IgD-negative memory B cell (primary cell): ENCODE data around the gene GIMAP8. TPM values are rescaled to one million over a fixed set of nuclear protein-coding genes. Genes with fewer than 3 reads are reported as not detected.

Experiments
- H3K27ac Mint-ChIP-seq, 3 donors: one replicate each; pipeline ENCODE4 v1.8.0; 2020 to 2022; ENCODE audit warnings: mild to moderate bottlenecking in 3 of 3, mixed read lengths in 3 of 3, moderate library complexity in 1 of 3
- H3K27me3 Mint-ChIP-seq: one replicate; pipeline ENCODE4 v1.8.0; 2021; ENCODE audit warnings: mixed read lengths
- H3K36me3 Mint-ChIP-seq: one replicate; pipeline ENCODE4 v1.8.0; 2020; ENCODE audit warnings: mild to moderate bottlenecking, mixed read lengths
- H3K4me1 Mint-ChIP-seq, 3 donors: one replicate each; pipeline ENCODE4 v1.8.0; 2020 to 2022; ENCODE audit warnings: mixed read lengths in 3 of 3, mild to moderate bottlenecking in 1 of 3
- H3K4me3 Mint-ChIP-seq, 4 donors: one replicate each; pipeline ENCODE4 v1.8.0; 2020 to 2022; ENCODE audit warnings: mild to moderate bottlenecking in 4 of 4, mixed read lengths in 4 of 4, moderate library complexity in 3 of 4
- H3K9me3 Mint-ChIP-seq, 3 donors: one replicate each; pipeline ENCODE4 v1.8.0; 2020 to 2021; ENCODE audit warnings: mixed read lengths in 3 of 3, mild to moderate bottlenecking in 1 of 3
- polyA plus RNA-seq: library from polyadenylated mRNA; unstranded; fragments of 300-500 nt; fragmentation: Illumina TruSeq; gene quantifications from one replicate; pipeline ENCODE4 v1.2.3, GENCODE V29; 2021

The GIMAP8 gene
- polyA plus RNA-seq, 1 donor from 2014 or later: 1.4 TPM

DNA sequence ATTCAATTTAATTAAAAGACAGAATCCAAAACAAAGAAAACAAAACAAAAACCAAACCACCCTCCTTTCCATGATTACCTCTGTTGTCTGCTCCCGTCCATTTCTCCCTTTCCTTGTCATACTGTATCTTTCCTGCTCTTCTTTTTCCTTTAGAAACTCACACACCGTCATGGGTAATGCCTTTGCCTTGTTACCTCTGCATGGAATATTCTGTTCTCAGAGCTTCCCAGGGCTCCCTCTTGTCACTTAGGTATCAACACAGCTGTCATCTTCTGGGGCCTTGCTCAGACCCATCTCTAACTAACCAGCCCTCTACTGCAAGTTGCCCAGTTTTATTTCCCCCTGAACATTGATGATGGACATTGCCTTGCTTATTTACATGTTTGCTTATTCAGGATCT, 30.2 kb upstream of the GIMAP8 start:
- H3K9me3 Mint-ChIP-seq: no peaks in the 10 kb centered on the region
- H3K4me1 Mint-ChIP-seq: peaks cover 5 to 7% (median 6%) of the 10 kb centered on the region in 3 donors
- H3K27ac Mint-ChIP-seq: no peak overlapping the region
- H3K36me3 Mint-ChIP-seq: peaks cover 4% of the 10 kb centered on the region
- H3K4me3 Mint-ChIP-seq: no peak overlapping the region
- peaks cover 4% of the 10 kb centered on the region for H3K27me3 Mint-ChIP-seq

DNA sequence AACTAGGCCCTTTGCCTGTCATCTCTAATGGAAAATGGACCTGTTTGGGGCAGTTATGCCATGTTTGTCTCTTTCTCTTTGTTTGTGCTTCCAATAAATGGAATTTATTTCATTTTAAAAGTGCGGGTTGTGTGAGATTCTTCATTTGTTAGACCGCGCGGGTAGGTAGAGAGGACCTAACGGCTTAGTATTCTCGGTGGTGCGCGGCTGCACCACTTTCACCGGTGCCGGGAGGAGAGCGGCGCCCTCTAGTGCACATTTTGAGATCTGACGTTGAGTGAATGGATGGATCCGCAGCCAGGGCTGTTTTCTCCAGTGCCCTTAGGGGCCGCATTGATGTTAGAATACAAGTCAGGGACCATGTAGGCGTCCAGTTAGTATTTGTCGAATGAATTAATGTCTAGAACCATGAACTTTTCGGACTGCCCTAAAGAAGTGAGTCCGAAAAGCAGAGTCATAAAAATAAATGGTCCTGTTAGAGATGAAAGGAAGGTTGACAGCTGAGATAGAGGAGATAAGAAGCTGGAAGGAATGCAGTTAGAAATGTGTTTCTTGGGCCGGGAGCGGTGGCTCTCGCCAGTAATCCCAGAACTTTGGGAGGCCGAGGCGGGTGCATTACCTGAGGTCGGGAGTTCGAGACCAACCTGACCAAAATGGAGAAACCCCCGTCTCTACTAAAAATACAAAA, 29.3 kb upstream of the GIMAP8 start:
- H3K36me3 Mint-ChIP-seq: peaks cover 4% of the 10 kb centered on the region
- H3K27ac Mint-ChIP-seq: peak overlapping the region in 2 of 3 donors; percentile 36 to 91
- H3K4me1 Mint-ChIP-seq: peaks cover 5 to 6% (median 5%) of the 10 kb centered on the region in 3 donors
- peaks cover 4% of the 10 kb centered on the region for H3K27me3 Mint-ChIP-seq
- H3K9me3 Mint-ChIP-seq: no peaks in the 10 kb centered on the region
- peak overlapping the region in 2 of 4 donors; percentile 0 to 13 for H3K4me3 Mint-ChIP-seq

DNA sequence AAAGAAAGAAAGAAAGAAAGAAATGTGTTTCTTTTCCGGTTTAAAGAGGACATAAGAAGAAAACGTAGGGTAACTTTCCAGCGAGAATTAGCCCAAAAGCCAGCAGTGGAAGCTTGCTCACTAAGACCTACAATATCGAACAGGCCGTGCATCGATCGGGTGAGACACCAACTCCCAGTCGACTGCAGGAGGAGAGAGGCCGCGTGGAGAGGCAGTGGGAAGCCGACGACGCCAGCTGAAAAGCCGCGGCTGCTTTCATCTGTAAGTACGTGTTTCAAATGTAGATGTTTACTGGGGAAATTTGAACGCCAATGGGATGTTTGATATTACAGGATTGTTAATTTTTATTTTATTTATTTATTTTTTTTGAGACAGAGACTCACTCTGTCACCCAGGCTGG, 28.6 kb upstream of the GIMAP8 start:
- Mint-ChIP-seq H3K4me3 (no peak overlapping the region), H3K27ac (no peak overlapping the region), H3K4me1 (peaks cover 5 to 6% (median 5%) of the 10 kb centered on the region in 3 donors), H3K36me3 (peaks cover 4% of the 10 kb centered on the region), H3K27me3 (peaks cover 4% of the 10 kb centered on the region), H3K9me3 (no peaks in the 10 kb centered on the region)

DNA sequence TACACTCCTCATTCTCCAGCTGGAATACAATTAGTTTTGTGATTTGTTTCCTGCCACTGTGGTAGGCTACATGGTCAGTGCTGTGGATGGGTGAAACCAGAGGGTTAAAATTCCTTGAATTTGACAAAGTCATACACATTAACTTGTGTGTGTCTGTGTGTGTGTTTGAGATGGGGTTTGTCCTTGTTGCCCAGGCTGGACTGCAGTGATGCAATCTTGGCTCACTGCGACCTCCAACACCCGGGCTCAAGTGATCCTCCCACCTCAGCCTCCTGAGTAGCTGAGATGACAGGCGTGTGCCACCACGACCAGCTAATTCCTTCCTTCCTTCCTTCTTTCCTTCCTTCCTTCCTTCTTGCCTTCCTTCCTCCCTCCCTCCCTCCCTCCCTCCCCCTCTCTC, 24.8 kb upstream of the GIMAP8 start:
- no peak overlapping the region for H3K4me3 Mint-ChIP-seq
- no peak overlapping the region for H3K27ac Mint-ChIP-seq
- peaks cover 5 to 11% (median 5%) of the 10 kb centered on the region in 3 donors for H3K4me1 Mint-ChIP-seq
- peaks cover 13% of the 10 kb centered on the region for H3K27me3 Mint-ChIP-seq
- no peaks in the 10 kb centered on the region for H3K9me3 Mint-ChIP-seq
- H3K36me3 Mint-ChIP-seq: peaks cover 4% of the 10 kb centered on the region

DNA sequence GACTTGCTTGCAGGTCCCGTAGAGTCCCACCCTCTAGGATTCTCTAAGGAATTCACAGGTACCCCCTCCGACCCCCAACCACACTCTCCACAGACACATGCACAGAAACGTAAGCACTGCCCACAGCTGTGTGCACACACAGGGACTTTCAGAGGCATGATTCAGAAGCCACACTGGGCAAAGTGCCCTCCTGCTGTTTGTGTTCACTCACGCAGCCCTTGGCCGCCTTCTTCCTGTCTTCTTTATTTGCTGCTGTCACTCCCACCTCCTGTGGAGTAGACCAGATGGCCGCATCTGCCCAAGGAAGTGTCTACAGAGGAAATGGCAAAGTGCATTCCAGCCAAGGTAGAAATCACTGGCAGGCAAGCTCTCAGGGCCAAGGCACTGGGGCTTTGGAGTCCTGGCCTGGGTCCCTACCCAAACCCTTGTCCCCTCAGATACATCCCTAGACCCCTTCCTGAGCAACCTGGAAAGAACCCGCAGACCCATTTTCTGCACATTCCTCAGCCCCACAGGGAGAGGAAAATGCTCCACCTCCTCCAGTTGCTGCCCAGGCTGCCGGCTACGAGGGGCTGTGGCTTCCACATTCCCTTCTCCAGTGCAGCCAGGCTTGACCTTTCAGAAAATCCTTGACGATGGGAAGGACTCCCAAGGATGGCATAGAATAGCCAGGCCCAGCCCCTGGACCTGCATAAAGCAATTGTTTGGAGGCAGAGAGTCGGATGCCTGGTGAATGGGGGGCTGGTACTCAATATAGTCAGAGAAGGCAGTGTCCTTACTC, 21.6 kb upstream of the GIMAP8 start:
- Mint-ChIP-seq H3K36me3 (no peaks in the 10 kb centered on the region), H3K4me1 (peaks cover 15 to 22% (median 17%) of the 10 kb centered on the region in 3 donors), H3K27me3 (peaks cover 9% of the 10 kb centered on the region), H3K27ac (peak overlapping the region in 1 of 3 donors; percentile 35), H3K9me3 (no peaks in the 10 kb centered on the region), H3K4me3 (no peak overlapping the region)

DNA sequence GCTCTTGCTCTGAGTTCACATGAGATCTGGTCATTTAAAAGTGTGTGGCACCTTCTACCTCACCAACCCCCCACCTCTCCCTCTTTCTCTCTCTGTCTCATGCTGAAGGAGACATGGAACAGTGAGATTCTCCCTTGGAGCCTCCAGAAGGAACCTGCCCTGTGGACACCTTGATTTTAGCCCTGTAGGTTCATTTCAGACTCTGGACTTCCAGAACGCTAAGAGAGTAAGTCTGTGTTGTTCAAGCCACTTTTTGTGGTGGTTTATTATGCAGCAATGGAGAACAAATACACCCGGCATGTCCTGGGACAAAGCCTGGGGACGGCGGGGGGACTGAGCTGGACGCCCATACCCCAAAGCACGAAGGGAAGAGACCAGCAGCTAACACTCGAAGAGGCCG, 20.7 kb upstream of the GIMAP8 start:
- no peak overlapping the region for H3K27ac Mint-ChIP-seq
- peaks cover 9% of the 10 kb centered on the region for H3K27me3 Mint-ChIP-seq

DNA sequence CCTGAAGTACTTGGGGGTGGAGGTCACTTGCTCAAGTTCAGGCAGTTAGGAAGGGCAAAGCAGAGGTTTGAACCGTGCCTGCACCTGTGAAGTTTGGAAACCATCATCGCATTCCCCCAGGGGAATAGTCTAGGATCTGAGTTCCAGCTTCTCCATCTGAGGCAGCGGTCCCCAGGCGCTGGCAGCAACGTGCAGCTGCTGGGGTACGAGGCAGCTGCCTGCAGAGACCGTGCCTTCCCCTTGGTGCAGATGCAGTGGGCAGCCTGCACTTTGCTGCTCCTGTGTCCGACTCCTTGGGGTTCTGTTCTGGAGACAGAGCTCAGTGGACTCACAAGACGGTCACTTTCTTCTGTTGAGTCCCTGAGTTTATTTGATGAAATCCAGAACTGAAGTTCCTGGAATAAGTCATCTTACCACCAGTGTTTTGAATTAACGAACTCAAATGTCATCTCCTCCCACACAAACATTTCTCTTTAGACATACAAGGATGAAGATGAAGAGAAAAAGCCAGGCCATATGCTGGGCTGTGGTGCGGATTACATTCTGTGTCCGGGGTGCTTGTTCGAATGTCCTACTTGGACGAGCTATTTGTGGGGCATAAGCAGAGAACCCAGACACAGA, 19.9 kb upstream of the GIMAP8 start:
- H3K4me3 Mint-ChIP-seq: no peak overlapping the region
- peaks cover 30 to 37% (median 33%) of the 10 kb centered on the region in 3 donors for H3K4me1 Mint-ChIP-seq
- H3K9me3 Mint-ChIP-seq: no peaks in the 10 kb centered on the region
- H3K36me3 Mint-ChIP-seq: no peaks in the 10 kb centered on the region
- H3K27ac Mint-ChIP-seq: no peak overlapping the region
- peaks cover 9% of the 10 kb centered on the region for H3K27me3 Mint-ChIP-seq

More for the DNA sequence above, 20.7 kb upstream of the GIMAP8 start:
- Mint-ChIP-seq H3K4me3 (peak overlapping the region in 1 of 4 donors; percentile 65), H3K36me3 (no peaks in the 10 kb centered on the region), H3K4me1 (peaks cover 22 to 28% (median 25%) of the 10 kb centered on the region in 3 donors), H3K9me3 (no peaks in the 10 kb centered on the region)

DNA sequence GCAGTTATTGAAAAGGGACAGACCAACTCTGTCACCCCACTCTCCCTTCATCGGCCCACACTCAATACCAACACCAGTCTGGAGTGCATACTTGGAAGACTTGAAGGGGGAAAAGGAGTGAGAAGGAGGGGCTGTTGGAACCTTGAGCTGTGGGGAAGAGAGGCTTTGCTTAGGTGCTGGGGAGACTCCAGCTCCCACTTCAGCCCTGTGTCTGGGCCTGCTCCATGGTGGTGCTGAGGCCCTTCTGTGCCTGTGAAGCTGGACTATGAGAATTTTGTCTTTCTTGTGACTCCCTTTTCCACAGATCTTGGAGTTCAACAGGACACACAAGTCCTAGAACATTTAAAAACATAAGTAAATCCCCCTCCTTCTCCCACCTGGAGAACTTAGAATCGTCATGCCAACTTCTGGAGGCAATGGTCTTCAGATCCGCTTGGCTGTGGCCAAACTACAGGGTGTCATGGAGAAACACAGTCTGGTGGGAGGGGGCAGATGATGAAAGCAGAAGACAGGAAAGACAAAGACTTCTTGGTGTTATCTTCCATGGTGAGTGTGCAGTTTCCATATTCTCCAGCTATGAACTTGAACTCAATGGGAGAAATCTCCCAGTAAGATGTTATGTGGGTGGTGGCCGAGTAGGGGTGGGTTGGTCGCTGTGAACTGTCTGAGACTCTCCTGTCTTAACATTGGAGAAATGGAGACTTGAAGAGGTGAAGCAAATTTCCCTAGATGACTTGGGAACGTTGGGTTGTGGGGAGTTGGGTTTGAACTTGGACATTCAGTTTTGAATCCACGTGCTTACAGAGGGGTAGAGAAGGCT, 18.4 kb upstream of the GIMAP8 start:
- Mint-ChIP-seq H3K9me3 (no peaks in the 10 kb centered on the region), H3K4me1 (peaks cover 38 to 44% (median 39%) of the 10 kb centered on the region in 3 donors), H3K27ac (peak overlapping the region in 2 of 3 donors; percentile 10 to 99), H3K27me3 (peaks cover 9% of the 10 kb centered on the region), H3K4me3 (peak overlapping the region in 2 of 4 donors; percentile 45 to 70), H3K36me3 (no peaks in the 10 kb centered on the region)

DNA sequence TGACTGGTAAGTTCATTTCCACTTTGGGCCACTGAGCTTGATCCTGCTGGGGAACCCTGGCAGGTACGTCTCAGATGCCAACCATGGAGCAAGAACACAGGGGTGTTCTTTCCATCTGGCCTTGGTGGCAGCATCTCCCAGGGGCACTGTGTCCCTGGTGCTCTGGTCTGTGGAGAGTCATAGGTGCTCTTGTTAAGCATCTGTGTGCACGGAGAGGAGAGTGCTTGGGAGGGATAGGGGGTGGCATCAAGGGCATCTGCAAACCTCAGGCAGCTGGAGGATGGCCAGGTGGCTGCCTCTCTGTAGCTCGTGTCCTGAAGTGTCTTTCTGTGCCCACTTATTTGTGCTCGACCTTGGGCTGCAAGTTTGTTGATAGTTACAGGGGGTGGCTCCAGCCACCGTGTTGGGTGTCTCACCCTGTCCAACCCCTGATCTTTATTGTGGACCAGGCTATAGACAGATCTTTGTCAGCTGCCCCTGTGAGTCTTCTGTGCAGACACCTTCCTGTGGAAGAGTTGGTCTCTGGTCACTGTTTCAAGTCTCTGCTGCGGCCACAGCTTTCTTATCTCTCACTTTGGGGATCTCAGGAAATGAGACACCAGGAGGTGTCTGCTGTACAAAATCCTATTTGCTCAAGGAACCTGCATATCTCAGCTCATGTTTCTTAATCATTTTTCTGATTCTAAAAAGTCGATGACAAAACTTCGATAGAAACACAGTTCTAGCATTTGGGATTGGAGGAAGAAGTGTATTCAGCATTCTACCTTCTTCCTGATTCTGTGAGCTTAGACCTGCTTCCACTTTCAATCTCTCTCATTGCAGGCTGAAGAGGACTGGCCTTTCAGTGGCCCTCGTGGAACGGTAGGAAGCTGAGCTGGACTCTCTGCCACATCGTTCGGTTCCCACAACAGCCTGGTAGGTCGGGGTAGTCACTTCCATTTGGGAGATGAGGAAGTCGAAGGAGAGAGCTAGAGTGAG, 17.2 kb upstream of the GIMAP8 start:
- Mint-ChIP-seq H3K27ac (peak overlapping the region; percentile 83 to 99 (median 98)), H3K4me3 (peak overlapping the region; percentile 80 to 98 (median 92)), H3K27me3 (peaks cover 3% of the 10 kb centered on the region), H3K9me3 (no peaks in the 10 kb centered on the region), H3K4me1 (peaks cover 35 to 46% (median 38%) of the 10 kb centered on the region in 3 donors), H3K36me3 (no peaks in the 10 kb centered on the region)

DNA sequence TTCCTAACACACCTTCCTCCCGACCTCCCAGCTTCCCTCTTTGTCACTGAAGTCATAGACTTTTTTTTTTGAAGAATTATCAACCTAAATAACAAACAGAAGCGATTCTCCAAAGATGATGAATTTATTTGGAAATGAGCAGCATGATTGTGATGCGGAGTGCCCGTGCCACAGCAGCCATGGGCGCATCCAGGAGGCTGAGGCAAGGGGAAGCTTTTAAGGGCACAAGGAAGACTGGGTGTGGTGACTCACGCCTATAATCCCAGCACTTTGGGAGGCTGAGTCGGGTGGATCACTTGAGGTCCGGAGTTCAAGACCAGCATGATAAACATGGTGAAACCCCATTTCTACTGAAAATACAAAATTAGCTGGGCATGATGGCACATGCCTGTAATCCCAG, 16.2 kb upstream of the GIMAP8 start:
- no peaks in the 10 kb centered on the region for H3K9me3 Mint-ChIP-seq
- H3K36me3 Mint-ChIP-seq: no peaks in the 10 kb centered on the region
- peaks cover 36 to 47% (median 40%) of the 10 kb centered on the region in 3 donors for H3K4me1 Mint-ChIP-seq
- H3K27me3 Mint-ChIP-seq: peaks cover 3% of the 10 kb centered on the region
- H3K27ac Mint-ChIP-seq: peak overlapping the region; percentile 98 to 99 (median 99)
- H3K4me3 Mint-ChIP-seq: peak overlapping the region; percentile 80 to 98 (median 92)

DNA sequence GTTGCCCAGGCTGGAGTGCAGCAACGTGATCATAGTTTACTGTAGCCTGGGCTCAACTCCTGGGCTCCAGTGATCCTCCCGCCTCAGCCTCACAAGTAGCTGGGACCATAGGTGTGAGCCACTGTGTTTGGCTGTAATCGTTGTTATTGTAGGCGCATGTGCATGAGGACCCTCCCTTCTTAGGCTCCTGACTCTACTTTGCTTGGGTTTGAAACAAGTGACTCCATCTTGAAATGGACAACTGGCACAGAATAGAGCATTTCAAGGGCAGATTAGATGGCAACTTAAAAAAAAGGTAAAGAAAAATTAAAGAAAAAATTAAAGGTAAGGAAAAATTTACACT, 15.4 kb upstream of the GIMAP8 start:
- peak overlapping the region; percentile 98 to 99 (median 99) for H3K27ac Mint-ChIP-seq
- no peaks in the 10 kb centered on the region for H3K9me3 Mint-ChIP-seq
- H3K4me1 Mint-ChIP-seq: peaks cover 41 to 53% (median 43%) of the 10 kb centered on the region in 3 donors
- no peaks in the 10 kb centered on the region for H3K27me3 Mint-ChIP-seq
- H3K4me3 Mint-ChIP-seq: peak overlapping the region; percentile 63 to 96 (median 84)
- no peaks in the 10 kb centered on the region for H3K36me3 Mint-ChIP-seq

DNA sequence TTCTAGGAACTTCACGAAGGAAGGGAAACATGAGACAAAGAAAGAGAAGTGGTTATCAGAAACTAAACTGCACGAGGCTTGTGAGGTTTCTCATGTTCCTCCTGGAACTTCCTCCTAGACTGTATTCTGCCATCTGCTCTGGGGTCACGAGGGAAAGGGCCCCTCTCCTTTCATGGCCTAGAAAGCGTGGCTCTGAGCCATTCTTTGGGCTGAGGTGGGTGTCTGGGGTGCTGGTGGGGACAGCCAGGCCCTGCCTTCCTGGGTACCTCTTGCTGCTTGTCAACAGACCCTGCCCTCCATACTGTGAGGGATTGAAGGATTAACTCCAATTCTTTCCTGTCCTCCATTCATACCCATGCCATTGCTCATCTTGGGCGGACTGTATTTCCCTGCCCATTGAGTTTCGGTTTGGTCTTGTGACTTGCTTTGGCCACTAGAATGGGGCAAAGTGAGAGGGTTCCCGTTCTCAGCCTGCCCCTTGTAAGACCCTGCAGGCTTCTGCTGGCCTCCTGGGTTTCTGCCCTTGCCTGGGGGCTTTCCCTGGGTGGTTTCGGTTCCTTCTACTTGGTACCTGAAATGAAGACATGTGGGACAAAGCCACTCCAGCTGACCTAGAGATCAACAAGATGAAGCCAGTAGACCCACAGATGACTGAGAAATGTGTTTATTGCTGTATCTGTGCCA, 14.9 kb upstream of the GIMAP8 start:
- H3K4me1 Mint-ChIP-seq: peaks cover 41 to 56% (median 43%) of the 10 kb centered on the region in 3 donors
- H3K36me3 Mint-ChIP-seq: no peaks in the 10 kb centered on the region
- H3K9me3 Mint-ChIP-seq: no peaks in the 10 kb centered on the region
- peak overlapping the region; percentile 63 to 87 (median 76) for H3K4me3 Mint-ChIP-seq
- H3K27me3 Mint-ChIP-seq: no peaks in the 10 kb centered on the region
- H3K27ac Mint-ChIP-seq: peak overlapping the region; percentile 98 to 99 (median 99)

DNA sequence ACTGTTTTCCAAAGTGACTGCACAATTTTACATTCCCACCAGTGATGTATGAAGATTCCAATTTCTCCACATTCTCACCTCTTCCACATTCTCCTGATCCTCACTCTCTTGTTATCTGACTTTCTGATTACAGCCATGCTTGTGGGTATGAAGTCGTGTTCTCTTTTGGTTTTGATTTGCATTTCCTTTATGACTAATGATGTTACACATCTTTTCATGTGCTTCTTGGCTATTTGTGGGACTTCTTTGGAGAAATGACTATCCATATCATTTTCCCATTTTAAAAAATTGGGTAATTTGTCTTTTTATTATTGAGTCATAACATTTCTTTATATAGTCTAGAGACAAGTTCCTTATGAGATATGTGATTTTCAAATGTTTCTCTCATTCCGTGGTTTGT, 10.5 kb upstream of the GIMAP8 start:
- H3K4me3 Mint-ChIP-seq: no peak overlapping the region
- peaks cover 0 to 5% (median 4%) of the 10 kb centered on the region in 3 donors for H3K9me3 Mint-ChIP-seq
- peaks cover 15 to 30% (median 19%) of the 10 kb centered on the region in 3 donors for H3K4me1 Mint-ChIP-seq
- H3K27ac Mint-ChIP-seq: no peak overlapping the region
- no peaks in the 10 kb centered on the region for H3K27me3 Mint-ChIP-seq
- peaks cover 3% of the 10 kb centered on the region for H3K36me3 Mint-ChIP-seq
